ENCODE data around the gene COA1.

COA1 gene

GRCh38 chr7:43653891-43654504 is 75.3 kb downstream of the COA1 start:
- H3K9ac ChIP-seq (ENCODE audit: insufficient read length) = no peak overlapping the region
- no peak overlapping the region for H3K27ac ChIP-seq
- DNase-seq (ENCODE audit: low read depth, low spot score) = no peak
- H3K9me3 ChIP-seq (ENCODE audit: low read depth, low read length) = no peaks in the 10 kb centered on the region
- peaks cover 26% of the 10 kb centered on the region for H3K36me3 ChIP-seq (ENCODE audit: insufficient read depth, low read length)
- TF ChIP-seq EZH2 (IDR thresholded peaks at IDR 0.05) (no peak), POLR2AphosphoS5 (IDR thresholded peaks at IDR 0.05; ENCODE audit: borderline replicate concordance, low read depth, low read length) (no peak), FOXP2 (optimal IDR thresholded peaks at IDR 0.05; ENCODE audit: control extremely low read depth, extremely low read length, insufficient read depth) (no peak)
- H3K4me3 ChIP-seq = no peak overlapping the region

- H3K9ac ChIP-seq (ENCODE audit: insufficient read length) = no peak overlapping the region
- peaks cover 26% of the 10 kb centered on the region for H3K36me3 ChIP-seq (ENCODE audit: insufficient read depth, low read length)
- no peaks in the 10 kb centered on the region for H3K9me3 ChIP-seq (ENCODE audit: low read depth, low read length)
- TF ChIP-seq FOXP2 (optimal IDR thresholded peaks at IDR 0.05; ENCODE audit: control extremely low read depth, extremely low read length, insufficient read depth) (no peak), EZH2 (IDR thresholded peaks at IDR 0.05) (no peak), POLR2AphosphoS5 (IDR thresholded peaks at IDR 0.05; ENCODE audit: borderline replicate concordance, low read depth, low read length) (no peak)
- H3K4me3 ChIP-seq = no peak overlapping the region
- no peak overlapping the region for H3K27ac ChIP-seq
- no peak for DNase-seq (ENCODE audit: low read depth, low spot score)
Measured at GRCh38 chr7:43653466-43653865, 75.9 kb downstream of the COA1 start.

DNA sequence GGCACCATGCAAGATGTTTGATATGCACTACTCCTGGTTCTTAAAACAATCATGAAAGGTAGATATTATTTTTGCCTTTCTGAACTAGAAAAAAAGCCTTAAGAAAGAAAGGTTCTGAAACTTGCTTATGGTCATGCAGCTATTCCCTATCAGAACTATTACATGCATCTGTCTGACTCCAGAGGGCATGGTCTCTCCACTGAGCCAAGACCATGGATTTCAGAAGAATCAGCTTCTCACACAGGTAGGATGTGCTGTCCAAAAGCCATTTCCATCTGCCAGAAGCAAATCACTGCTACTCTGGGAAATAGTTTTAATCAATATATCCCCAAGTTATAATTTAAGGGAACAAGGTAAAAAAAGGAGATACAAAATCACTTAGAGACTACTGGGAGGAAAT is 77.0 kb downstream of the COA1 start:
- TF ChIP-seq POLR2AphosphoS5 (IDR thresholded peaks at IDR 0.05; ENCODE audit: borderline replicate concordance, low read depth, low read length) = no peak
- TF ChIP-seq FOXP2 (optimal IDR thresholded peaks at IDR 0.05; ENCODE audit: control extremely low read depth, extremely low read length, insufficient read depth) = no peak
- TF ChIP-seq EZH2 (IDR thresholded peaks at IDR 0.05) = no peak
- Histone ChIP-seq H3K9me3 (ENCODE audit: low read depth, low read length) (no peaks in the 10 kb centered on the region), H3K4me3 (no peak overlapping the region), H3K27ac (no peak overlapping the region), H3K36me3 (ENCODE audit: insufficient read depth, low read length) (peaks cover 33% of the 10 kb centered on the region), H3K9ac (ENCODE audit: insufficient read length) (no peak overlapping the region)
- no peak for DNase-seq (ENCODE audit: low read depth, low spot score)

GRCh38 chr7:43650457-43651052 is 78.8 kb downstream of the COA1 start:
- no peak overlapping the region for H3K9ac ChIP-seq (ENCODE audit: insufficient read length)
- H3K36me3 ChIP-seq (ENCODE audit: insufficient read depth, low read length) = peaks cover 41% of the 10 kb centered on the region
- H3K4me3 ChIP-seq = no peak overlapping the region
- TF ChIP-seq FOXP2 (optimal IDR thresholded peaks at IDR 0.05; ENCODE audit: control extremely low read depth, extremely low read length, insufficient read depth) (no peak), POLR2AphosphoS5 (IDR thresholded peaks at IDR 0.05; ENCODE audit: borderline replicate concordance, low read depth, low read length) (no peak), EZH2 (IDR thresholded peaks at IDR 0.05) (no peak)
- H3K9me3 ChIP-seq (ENCODE audit: low read depth, low read length) = no peaks in the 10 kb centered on the region
- no peak overlapping the region; the same call in 1 of the 2 replicates for H3K27ac ChIP-seq
- no peak for DNase-seq (ENCODE audit: low read depth, low spot score)

DNA sequence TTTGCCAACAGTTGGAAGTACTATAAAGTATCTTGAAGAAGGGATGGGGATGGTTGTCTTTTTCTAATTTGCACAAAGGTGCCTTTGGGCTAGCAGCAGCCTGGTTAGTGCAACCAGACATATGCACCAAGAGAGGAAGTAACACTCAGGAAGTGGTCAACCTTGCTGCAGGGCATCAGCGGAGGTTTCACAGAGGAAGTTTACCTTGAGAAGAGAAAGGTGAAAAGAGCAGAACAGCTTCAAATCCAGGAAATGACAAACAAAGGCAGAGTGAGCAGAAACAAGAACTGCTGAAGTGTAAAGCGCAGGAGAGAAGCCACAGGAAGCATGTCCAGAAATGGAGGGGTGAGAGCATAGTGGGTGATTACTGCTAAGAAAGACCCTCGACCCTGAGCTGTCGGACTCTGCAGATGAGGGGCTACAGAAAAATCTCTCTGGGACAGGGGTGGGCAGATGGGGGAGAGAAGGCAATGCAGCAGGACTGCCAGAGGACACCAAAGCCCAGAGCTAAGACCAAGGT is 79.5 kb downstream of the COA1 start:
- H3K4me3 ChIP-seq = no peak overlapping the region
- H3K9me3 ChIP-seq (ENCODE audit: low read depth, low read length) = no peaks in the 10 kb centered on the region
- H3K36me3 ChIP-seq (ENCODE audit: insufficient read depth, low read length) = peaks cover 47% of the 10 kb centered on the region
- DNase-seq (ENCODE audit: low read depth, low spot score) = no peak
- no peak overlapping the region for H3K9ac ChIP-seq (ENCODE audit: insufficient read length)
- H3K27ac ChIP-seq = 0 out of 2 replicates have a peak overlapping the region, but pooled peaks have one; percentile 6
- no peak for TF ChIP-seq EZH2 (IDR thresholded peaks at IDR 0.05)
- no peak for TF ChIP-seq FOXP2 (optimal IDR thresholded peaks at IDR 0.05; ENCODE audit: control extremely low read depth, extremely low read length, insufficient read depth)
- no peak for TF ChIP-seq POLR2AphosphoS5 (IDR thresholded peaks at IDR 0.05; ENCODE audit: borderline replicate concordance, low read depth, low read length)

- Histone ChIP-seq H3K4me3 (no peak overlapping the region), H3K36me3 (ENCODE audit: insufficient read depth, low read length) (peaks cover 51% of the 10 kb centered on the region), H3K27ac (no peak overlapping the region), H3K9ac (ENCODE audit: insufficient read length) (no peak overlapping the region), H3K9me3 (ENCODE audit: low read depth, low read length) (no peaks in the 10 kb centered on the region)
- DNase-seq (ENCODE audit: low read depth, low spot score) = no peak
- no peak for TF ChIP-seq EZH2 (IDR thresholded peaks at IDR 0.05)
- no peak for TF ChIP-seq FOXP2 (optimal IDR thresholded peaks at IDR 0.05; ENCODE audit: control extremely low read depth, extremely low read length, insufficient read depth)
- TF ChIP-seq POLR2AphosphoS5 (IDR thresholded peaks at IDR 0.05; ENCODE audit: borderline replicate concordance, low read depth, low read length) = no peak
Measured at GRCh38 chr7:43648473-43649406, 80.6 kb downstream of the COA1 start.

DNA sequence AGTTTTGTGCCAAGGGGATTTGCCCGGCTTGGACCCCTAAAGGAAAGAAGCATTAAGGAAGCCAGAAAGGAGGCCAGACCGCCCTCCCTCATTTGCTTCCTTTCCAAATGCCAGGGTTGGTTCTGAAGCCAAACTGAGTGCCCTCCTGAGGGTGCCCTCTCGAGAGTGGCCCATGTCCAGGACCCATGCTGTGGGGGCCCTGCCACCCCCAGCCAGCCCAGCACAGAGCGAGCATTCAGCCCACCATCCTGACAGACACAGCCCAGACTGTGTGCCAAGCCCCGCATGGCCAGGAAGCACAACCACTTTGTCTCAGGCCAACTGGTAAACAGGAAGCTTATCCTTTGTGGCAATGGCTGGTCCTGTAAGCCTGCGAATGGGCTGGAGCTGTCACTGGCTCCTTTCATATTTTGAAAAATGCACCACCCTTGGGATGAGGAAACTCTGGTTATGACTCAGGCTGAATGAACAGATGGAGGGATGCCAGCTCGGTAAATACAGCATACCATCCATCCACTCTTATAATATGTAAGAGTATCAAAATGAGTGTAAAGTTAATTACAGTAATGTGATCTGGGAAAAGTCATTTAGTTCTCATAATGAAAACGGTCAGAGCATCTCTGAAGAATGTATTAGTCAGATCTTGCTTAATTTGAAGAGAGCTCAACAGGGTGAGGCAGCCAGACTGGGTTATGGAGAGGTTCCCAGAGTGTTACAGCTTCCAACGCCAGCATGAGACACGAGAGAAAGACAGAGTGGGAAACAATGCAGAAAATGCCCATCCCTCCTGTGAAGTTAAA is 81.5 kb downstream of the COA1 start:
- H3K36me3 ChIP-seq (ENCODE audit: insufficient read depth, low read length) = peaks cover 59% of the 10 kb centered on the region
- TF ChIP-seq POLR2AphosphoS5 (IDR thresholded peaks at IDR 0.05; ENCODE audit: borderline replicate concordance, low read depth, low read length) = no peak
- no peak for TF ChIP-seq EZH2 (IDR thresholded peaks at IDR 0.05)
- TF ChIP-seq FOXP2 (optimal IDR thresholded peaks at IDR 0.05; ENCODE audit: control extremely low read depth, extremely low read length, insufficient read depth) = no peak
- no peak overlapping the region for H3K4me3 ChIP-seq
- H3K27ac ChIP-seq = no peak overlapping the region
- no peaks in the 10 kb centered on the region for H3K9me3 ChIP-seq (ENCODE audit: low read depth, low read length)
- DNase-seq (ENCODE audit: low read depth, low spot score) = no peak
- H3K9ac ChIP-seq (ENCODE audit: insufficient read length) = no peak overlapping the region

All from SK-N-MC (cell line).